Spleen (tissue), 7 donors: ENCODE data around the gene TMEM61.

Experiments
- CTCF ChIP-seq, 11 experiments: fragments of 200-600 bp in 7 of 11; fragments of 450-650 bp in 4 of 11; sonication (generic) in 4 of 11; IDR thresholded peaks in 8 of 11; conservative IDR thresholded peaks in 3 of 11; 1 replicate in 7 of 11; 2 replicates in 4 of 11; pipeline versions ENCODE4 v1.4.0 to v1.8.0; 2016 to 2021; ENCODE audit warnings: antibody characterized with exemption in 11 of 11, inconsistent platforms in 4 of 11, mild to moderate bottlenecking in 1 of 11
- POLR2AphosphoS5 ChIP-seq, 3 donors: sonication (generic); formaldehyde crosslinking; IDR thresholded peaks; one replicate each; pipeline ENCODE4 v1.5.1; 2017; ENCODE audit warnings: antibody characterized with exemption in 3 of 3
- donor health status: DM: no; HTN: no; CAD: no; lungs with moderate emphysema.
- donor health status: DM: no; HTN: no; CAD: no.
- donor health status: DM: no; HTN: no; CAD: no.

GRCh38 chr1:54950369-54951163, 29.9 kb upstream of the TMEM61 start:
- TF ChIP-seq CTCF (IDR thresholded peaks at IDR 0.05 in 8 of 11, conservative IDR thresholded peaks at IDR 0.05 in 3 of 11) (peak; percentile 45 to 86 (median 72)), POLR2AphosphoS5 (IDR thresholded peaks at IDR 0.05) (no peak)
